ENCODE measurements around the gene CFAP77. TPM values are rescaled to one million over a fixed set of nuclear protein-coding genes. Genes with fewer than 3 reads are reported as not detected.

The CFAP77 gene
- total RNA-seq, 2 donors from 2014 or later, result 3.3 to 8.6 TPM

DNA sequence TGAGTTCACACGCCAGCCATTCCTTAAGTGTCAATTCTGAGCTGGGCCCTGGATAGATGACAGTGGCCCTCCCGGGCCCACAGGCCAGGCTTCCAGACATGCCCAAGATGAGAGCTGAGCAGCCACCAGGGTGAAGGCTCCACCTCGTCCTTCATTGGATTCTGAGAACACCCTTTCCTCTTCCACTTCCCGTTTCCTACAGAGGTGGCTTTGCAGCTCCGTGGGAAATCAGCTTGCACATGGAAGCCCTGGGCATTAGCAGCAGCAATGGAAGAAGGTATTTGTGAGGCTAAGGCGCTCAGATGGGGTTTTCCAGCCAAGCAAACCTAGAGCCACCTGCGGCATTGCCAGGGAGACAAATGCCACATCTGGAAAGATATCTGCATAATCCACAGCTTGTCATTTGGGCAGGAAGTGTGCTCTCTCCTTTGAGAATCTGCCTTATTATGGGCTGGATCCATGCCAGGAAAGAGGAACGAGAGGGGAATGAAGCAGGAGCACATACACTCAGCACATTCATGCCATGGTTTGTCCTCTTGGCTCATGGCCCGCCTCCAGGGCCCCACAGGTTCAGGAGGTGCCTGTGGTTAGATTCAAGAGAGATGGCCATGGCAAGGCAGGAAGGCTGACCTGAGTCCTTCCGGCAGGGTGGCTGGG lies 34.1 kb downstream of the CFAP77 start:
- H3K27me3 ChIP-seq, result no peaks in the 10 kb centered on the region
- H3K36me3 ChIP-seq, result no peaks in the 10 kb centered on the region

DNA sequence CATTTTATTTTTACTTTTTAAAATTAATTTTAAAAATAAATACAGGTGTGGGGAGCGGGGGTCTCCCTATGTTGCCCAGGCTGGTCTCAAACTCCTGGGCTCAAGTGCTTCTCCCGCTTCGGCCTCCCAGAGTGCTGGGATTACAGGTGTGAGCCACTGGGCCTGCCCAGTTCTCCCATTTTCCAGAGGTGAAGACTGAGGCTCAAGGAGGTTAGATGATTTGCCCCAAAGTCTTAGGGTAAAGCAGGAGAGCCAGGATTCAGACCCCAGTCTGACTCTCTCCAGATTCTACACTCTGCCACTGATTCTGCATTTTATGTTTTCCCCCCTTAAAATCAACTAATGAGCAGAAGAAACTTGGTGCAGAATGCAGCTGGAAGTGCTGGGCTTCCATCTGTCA lies 36.9 kb downstream of the CFAP77 start:
- no peak for DNase-seq (ENCODE audit: low spot score)
- Histone ChIP-seq H3K36me3 (no peaks in the 10 kb centered on the region), H3K9me3 (no peaks in the 10 kb centered on the region), H3K4me1 (no peaks in the 10 kb centered on the region), H3K27me3 (no peaks in the 10 kb centered on the region), H3K4me3 (no peak overlapping the region), H3K27ac (no peak overlapping the region)
- TF ChIP-seq, protein P1, sequence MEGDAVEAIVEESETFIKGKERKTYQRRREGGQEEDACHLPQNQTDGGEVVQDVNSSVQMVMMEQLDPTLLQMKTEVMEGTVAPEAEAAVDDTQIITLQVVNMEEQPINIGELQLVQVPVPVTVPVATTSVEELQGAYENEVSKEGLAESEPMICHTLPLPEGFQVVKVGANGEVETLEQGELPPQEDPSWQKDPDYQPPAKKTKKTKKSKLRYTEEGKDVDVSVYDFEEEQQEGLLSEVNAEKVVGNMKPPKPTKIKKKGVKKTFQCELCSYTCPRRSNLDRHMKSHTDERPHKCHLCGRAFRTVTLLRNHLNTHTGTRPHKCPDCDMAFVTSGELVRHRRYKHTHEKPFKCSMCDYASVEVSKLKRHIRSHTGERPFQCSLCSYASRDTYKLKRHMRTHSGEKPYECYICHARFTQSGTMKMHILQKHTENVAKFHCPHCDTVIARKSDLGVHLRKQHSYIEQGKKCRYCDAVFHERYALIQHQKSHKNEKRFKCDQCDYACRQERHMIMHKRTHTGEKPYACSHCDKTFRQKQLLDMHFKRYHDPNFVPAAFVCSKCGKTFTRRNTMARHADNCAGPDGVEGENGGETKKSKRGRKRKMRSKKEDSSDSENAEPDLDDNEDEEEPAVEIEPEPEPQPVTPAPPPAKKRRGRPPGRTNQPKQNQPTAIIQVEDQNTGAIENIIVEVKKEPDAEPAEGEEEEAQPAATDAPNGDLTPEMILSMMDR (IDR thresholded peaks at IDR 0.05), result no peak

More for the DNA sequence above, 34.1 kb downstream of the CFAP77 start:
- H3K4me1 ChIP-seq, result no peaks in the 10 kb centered on the region
- no peak overlapping the region for H3K27ac ChIP-seq
- TF ChIP-seq, protein P1 (IDR thresholded peaks at IDR 0.05), result no peak
- no peak overlapping the region for H3K4me3 ChIP-seq
- no peaks in the 10 kb centered on the region for H3K9me3 ChIP-seq
- no peak for DNase-seq (ENCODE audit: low spot score)

DNA sequence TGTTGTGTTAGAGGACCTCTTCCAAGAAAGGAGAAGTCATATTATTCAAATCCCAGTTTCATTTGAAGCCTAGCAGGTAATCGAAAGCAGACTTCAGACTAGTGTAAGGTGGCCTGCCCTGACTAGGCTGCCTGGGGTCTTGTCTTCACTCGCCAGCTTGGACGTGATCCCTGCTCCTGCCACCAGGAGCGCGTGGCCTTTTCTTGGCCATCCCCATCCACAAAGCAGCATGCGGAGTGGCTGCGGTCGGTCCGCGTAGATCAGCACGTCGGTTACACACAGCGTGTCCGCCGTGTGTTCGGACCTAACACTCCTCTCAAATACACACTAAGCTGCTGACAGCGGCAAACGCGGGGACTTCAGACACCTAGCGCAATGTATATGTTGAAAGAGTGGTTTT lies 37.3 kb downstream of the CFAP77 start:
- Histone ChIP-seq H3K9me3 (no peaks in the 10 kb centered on the region), H3K4me3 (no peak overlapping the region), H3K27ac (no peak overlapping the region), H3K36me3 (no peaks in the 10 kb centered on the region), H3K4me1 (no peaks in the 10 kb centered on the region), H3K27me3 (no peaks in the 10 kb centered on the region)
- TF ChIP-seq, protein P1 (IDR thresholded peaks at IDR 0.05), result no peak
- DNase-seq (ENCODE audit: low spot score), result no peak

DNA sequence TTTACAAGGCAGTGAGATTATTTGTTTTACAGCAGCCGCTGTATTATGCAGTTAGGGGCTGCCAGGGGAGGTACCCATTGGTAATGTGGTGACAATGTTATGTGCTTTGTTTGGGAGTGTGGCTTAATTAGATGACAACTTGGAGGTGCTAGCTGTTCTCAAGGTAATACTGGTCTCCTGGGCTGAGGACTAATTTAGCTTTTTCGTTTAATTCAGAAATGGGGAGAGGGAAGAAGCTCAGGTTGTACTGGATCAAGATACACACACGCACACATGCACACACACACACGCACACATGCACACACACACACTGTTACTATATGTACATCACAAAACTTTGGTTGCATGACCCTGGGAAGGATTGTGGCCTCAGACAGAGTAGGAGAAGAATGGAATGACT lies 37.9 kb downstream of the CFAP77 start:
- Histone ChIP-seq H3K36me3 (no peaks in the 10 kb centered on the region), H3K27ac (no peak overlapping the region), H3K9me3 (no peaks in the 10 kb centered on the region), H3K27me3 (no peaks in the 10 kb centered on the region), H3K4me1 (no peaks in the 10 kb centered on the region), H3K4me3 (no peak overlapping the region)
- TF ChIP-seq, protein P1 (IDR thresholded peaks at IDR 0.05), result no peak
- no peak for DNase-seq (ENCODE audit: low spot score)

DNA sequence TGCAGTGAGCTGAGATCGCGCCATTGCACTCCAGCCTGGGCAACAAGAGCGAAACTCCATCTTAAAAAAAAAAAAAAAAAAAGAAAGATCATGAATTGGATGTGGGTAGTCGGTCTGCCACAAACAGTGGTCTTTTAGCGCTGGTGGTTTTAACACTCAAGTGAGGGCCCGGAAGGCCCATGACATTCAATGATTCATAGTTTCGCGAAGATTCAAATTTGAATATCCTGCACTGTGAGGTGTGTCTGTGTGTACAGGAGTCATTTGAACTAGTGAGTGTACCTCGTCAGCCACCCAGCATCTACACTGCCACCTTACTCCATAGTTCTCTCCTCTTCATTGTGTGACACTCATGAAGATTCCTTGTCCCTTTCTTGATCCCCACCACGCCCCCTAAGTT lies 41.3 kb downstream of the CFAP77 start:
- Histone ChIP-seq H3K4me3 (no peak overlapping the region), H3K9me3 (no peaks in the 10 kb centered on the region), H3K27ac (no peak overlapping the region), H3K27me3 (no peaks in the 10 kb centered on the region), H3K4me1 (no peaks in the 10 kb centered on the region), H3K36me3 (no peaks in the 10 kb centered on the region)
- DNase-seq (ENCODE audit: low spot score), result no peak
- TF ChIP-seq, protein P1 (IDR thresholded peaks at IDR 0.05), result no peak

DNA sequence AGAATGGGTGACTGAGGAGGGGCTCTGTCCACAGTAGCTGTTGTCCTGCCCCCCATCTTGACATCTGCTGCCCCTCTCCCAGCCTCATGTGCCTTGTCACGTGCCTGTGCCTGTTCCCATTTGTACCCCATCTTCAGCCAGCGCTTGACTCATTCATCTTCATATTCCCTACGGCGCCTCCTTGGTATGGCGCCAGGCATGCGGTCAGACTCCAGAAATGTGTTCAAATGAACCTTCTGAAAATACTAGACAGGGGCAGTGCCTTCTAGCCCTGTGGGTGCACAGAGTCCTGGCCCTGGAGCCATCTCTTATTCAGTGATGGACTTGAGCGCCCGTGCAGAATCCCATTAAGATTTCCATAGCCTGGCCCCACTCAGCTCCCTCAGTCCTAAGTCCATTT lies 46.2 kb downstream of the CFAP77 start:
- no peak overlapping the region for H3K27ac ChIP-seq
- TF ChIP-seq, protein P1 (IDR thresholded peaks at IDR 0.05), result no peak
- H3K4me1 ChIP-seq, result no peaks in the 10 kb centered on the region
- H3K36me3 ChIP-seq, result no peaks in the 10 kb centered on the region
- no peak for DNase-seq (ENCODE audit: low spot score)
- no peaks in the 10 kb centered on the region for H3K9me3 ChIP-seq
- H3K27me3 ChIP-seq, result no peaks in the 10 kb centered on the region
- H3K4me3 ChIP-seq, result no peak overlapping the region
